Erythroblast (primary cell): ENCODE measurements around the gene TRIM74.
"Not testable (repeated sequence)": the region's sequence is repeated elsewhere in the genome, so short reads cannot be mapped to it uniquely, and the experiment has no call there.

Experiments used
- GATA1 ChIP-seq: IDR thresholded peaks from 2 replicates; pipeline ENCODE4 v1.6.1; 2011; ENCODE audit warnings: low read depth, mild to moderate bottlenecking, control low read depth, low read length, moderate library complexity
- POLR2A ChIP-seq: IDR thresholded peaks from 2 replicates; pipeline ENCODE4 v1.6.1; 2011; ENCODE audit warnings: mild to moderate bottlenecking, low read length

- not testable (repeated sequence) for TF ChIP-seq POLR2A, GATA1
Observed at GRCh38 chr7:72953901-72954562, 15.2 kb downstream of the TRIM74 start.
